SIG-M5 (cell line): ENCODE measurements around the gene GRID1.
"Not testable (repeated sequence)": the region's sequence is repeated elsewhere in the genome, so short reads cannot be mapped to it uniquely, and the experiment has no call there.

Source experiments
- DNase-seq: peaks from one replicate; lab custom pipeline; 2025; lab: John Stamatoyannopoulos, UW

Gene GRID1

DNA sequence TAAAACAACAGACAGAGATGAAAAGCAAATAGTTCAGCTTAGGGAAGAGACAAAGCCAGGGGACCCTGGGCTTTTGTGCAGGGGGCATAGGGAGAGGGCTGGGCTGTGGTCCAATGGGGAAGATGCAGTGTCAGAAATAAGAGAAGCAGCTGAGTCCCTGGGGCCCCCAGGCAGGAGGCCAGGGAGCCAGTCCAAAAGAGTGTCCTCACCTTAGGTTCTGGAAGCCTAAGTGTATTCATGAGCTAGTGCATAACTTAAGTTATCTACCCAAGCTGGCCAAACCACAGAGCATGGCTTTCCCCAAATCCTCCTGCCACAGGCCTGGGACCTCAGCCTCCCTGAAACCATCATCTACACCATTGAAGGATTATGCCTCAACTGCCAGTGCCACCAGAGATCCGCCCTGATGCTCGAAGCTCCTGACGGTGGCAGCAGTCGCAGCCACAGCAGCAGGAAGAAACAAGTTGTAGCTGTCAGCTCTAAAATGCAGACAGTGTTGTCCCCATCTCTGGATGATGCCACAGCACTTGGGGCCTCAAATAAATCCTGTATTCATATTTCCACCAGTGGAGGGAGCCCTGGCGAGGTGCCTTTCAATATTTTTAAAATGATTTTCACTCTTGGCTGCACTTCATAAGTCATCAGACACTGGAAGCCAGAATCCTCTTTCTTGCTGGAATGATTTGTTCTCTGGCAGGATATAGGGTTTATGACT, 574.6 kb downstream of the GRID1 start:
- DNase-seq = no peak

DNA sequence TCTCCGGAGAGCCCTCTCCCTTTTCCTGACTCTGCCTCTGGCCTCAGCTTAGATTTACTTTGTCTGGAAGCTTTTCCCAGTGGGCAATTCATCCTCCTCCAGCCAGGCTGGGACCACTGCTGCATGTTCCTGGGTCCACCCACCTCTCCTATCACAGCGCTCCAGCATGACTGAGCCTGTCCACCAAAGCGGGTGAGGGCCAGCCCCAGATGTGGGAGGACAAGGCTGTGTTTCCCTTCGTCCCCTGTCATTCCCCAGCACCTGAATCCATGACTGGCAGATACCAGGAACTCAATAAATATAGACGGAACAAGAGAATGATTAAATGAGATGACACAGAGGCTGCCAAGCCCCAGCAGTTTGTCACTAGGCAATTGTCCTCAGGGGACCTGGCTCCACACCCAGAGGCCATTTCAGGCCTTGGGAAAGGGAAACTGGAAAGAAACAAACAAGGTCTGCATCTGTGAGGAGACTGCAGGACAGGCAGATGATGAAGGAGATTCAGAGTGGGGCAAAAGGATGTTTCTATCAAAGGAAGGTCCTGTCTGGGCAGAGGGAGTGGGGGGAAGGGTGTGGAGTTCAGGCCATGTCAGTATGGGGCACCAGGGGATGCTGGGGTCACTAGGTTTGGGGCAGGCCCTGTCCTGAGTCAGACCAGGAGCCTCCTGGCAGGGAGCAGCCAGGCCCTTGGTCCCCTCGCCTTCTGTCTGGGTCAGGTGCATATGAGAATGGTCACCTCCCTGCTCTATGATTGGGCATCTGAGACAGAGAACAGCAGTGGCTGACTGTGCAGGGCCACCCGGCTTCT, 576.4 kb downstream of the GRID1 start:
- DNase-seq = no peak

DNA sequence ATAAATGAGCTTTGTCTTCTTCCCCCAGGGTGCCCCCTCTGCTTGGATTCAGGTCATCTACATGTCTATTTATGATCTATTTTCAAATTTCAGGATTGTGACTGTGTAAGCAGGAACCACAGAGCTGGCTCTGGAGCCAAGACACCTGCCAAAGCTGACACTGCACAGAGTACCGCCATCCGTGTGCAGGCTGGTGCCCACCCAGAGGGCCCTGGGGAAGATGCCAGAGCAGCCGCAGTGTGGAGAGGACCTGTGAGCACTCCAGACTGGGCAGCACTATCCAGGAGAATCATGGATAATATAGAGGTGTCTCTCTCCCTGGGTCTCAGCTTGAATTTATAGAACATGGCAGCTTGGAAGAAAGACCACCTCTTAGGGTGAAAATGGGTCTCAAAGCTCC, 577.5 kb downstream of the GRID1 start:
- DNase-seq = no peak

- no peak for DNase-seq
These were observed 578.0 kb downstream of the GRID1 start for GRCh38 chr10:85788570-85788969.

GRCh38 chr10:85787881-85788280, 578.7 kb downstream of the GRID1 start:
- no peak for DNase-seq

- DNase-seq = no peak
These were observed 579.2 kb downstream of the GRID1 start for GRCh38 chr10:85787393-85787792.

- DNase-seq = no peak
These were observed 580.1 kb downstream of the GRID1 start for GRCh38 chr10:85786401-85786899.

DNA sequence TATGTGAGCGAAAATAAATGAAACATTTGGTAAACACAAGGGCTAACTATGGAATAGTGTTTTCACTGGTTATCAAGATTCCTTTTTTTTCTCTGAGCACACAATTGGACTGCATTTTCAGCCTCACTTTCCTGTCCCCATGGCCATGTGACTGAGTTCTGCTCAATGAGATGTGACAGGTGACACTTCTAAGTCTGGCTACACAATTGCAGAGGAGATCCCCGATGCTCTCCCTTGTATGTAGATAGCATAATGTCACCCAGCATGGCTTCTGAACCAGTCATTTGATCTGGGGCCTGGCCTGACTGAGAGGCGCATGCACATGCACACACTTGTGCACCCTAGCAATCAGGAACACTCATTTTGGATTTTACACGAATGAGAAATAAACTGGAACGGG, 581.8 kb downstream of the GRID1 start:
- DNase-seq = no peak

GRCh38 chr10:85781404-85781803, 585.2 kb downstream of the GRID1 start:
- DNase-seq = no peak

DNA sequence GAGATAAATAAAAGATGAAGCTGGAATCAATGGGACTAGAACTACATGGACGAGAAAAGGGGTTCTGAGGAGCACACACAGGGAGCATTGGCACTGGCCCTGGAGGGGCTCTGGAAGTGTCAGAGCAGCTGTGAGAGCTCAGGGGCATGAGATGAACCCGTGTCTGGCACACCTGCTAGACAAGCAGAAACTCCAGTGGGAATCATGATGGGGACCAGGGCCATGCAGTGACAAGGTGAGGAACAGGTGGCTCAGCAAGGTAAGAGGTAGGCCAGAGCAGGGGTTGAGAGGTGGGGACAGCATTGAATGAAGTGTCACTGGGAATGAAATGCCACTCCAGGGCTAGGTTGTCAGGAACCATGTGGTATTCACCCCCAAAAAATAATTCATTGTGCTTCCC, 588.5 kb downstream of the GRID1 start:
- no peak for DNase-seq

- no peak for DNase-seq
These were observed 598.7 kb downstream of the GRID1 start for GRCh38 chr10:85767891-85768290.

DNA sequence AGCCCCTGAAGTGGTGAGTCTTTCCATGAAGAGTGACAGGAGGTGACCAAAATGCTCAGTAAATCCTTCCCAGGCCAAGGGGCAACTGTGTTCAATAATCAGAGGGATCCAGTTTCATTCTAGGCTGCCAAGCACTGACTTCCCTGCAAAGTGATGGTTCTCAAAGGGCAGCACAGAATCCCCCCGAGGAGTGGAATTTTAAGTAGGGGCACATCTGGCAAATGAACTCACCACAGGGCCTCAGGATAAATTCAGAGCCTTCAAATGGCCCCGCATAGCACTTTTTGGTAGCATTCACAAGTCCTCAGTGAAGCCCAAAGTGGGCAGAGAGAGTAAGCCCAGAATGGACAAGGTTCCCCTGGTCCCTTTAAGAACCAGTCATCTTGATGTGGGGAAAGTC, 602.5 kb downstream of the GRID1 start:
- no peak for DNase-seq

GRCh38 chr10:85761906-85762445, 604.6 kb downstream of the GRID1 start:
- no peak for DNase-seq

- no peak for DNase-seq
These were observed 624.8 kb downstream of the GRID1 start for GRCh38 chr10:85741626-85742300.

DNA sequence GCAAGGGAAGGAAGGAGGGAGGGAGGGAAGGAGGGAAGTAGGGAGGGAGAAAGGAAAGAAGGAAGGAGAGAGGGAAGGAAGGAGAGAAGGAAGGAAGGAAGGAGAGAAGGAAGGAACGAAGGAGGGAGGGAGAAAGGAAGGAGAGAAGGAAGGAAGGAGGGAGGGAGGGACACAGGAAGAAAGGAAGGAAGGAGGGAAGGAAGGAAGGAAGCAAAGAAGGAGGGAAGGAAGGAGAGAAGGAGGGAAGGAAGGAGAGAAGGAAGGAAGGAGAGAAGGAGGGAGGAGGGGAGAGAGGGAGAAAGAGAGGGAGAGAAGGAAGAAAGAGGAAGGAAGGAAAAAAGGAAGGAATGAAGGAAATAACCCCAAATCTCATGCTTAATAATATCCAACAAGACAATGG, 630.6 kb downstream of the GRID1 start:
- no peak for DNase-seq

DNA sequence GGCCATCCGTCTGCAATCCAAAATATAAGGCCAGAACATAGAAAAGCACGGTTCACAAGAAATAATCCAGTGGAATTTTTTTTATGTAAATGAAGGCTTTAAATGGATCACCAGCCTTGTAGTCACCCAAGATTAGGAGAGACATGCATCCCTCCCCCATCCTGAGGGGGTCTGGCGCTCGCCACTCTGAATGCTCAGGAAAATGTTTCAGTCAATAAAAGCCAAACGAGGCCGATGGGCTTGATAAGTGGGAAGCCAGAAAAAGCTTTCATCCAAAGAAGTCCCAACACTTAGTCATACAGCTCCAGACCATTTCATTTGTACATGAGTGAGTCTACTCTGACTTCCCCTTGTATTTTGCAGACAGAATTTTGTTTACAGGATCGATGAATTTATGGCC, 631.8 kb downstream of the GRID1 start:
- DNase-seq = no peak

GRCh38 chr10:85724215-85724614, 642.4 kb downstream of the GRID1 start:
- no peak for DNase-seq

- no peak for DNase-seq
These were observed 645.5 kb downstream of the GRID1 start for GRCh38 chr10:85720931-85721590.

DNA sequence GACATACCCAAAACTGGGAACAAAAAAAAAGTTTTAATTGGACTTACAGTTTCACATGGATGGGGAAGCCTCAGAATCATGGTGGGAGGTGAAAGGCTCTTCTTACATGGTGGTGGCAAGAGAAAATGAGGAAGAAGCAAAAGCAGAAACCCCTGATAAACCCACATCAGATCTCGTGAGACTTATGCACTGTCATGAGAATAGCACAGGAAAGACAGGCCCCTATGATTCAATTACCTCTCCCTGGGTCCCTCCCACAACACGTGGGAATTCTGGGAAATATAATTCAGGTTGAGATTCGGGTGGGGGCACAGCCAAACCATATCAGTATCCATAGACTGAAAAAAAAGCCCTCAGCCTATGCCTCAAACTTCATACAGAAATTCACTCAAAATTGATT, 647.2 kb downstream of the GRID1 start:
- DNase-seq = no peak

DNA sequence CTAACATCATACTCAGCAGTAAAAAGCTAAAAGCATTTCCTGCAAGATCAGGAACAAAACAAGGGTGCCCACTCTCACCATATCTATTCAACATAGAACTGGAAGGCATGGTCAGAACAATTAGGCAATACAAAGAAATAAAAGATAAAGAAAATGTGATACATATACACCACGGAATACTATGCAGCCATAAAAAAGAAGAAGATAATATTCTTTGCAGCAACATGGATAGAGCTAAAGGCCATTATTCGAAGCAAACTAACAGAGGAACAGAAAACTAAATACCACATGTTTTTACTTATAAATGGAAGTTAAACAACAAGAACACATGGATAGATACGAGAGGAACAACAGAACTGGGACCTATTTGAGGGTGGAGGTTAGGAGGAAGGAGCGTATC, 652.7 kb downstream of the GRID1 start:
- DNase-seq = no peak

- no peak for DNase-seq
These were observed 663.8 kb downstream of the GRID1 start for GRCh38 chr10:85702768-85703167.

- not testable (repeated sequence) for DNase-seq
These were observed 667.5 kb downstream of the GRID1 start for GRCh38 chr10:85699066-85699465.
